CD4-positive, alpha-beta T cell treated with Interleukin-6 for 4 hours (primary cell): ENCODE results near the gene NRXN3.

Source experiments
- DNase-seq: peaks from one replicate; pipeline ENCODE4 v3.0.0-alpha.2; 2020; ENCODE audit warnings: mixed read lengths

NRXN3 gene

GRCh38 chr14:79037106-79037505 is 866.9 kb downstream of the NRXN3 start:
- no peak for DNase-seq

GRCh38 chr14:79037593-79037992 is 867.4 kb downstream of the NRXN3 start:
- no peak for DNase-seq

GRCh38 chr14:79040790-79041189 is 870.6 kb downstream of the NRXN3 start:
- no peak for DNase-seq

GRCh38 chr14:79043194-79043889 is 873.2 kb downstream of the NRXN3 start:
- DNase-seq, result no peak

GRCh38 chr14:79044894-79045624 is 874.9 kb downstream of the NRXN3 start:
- no peak for DNase-seq

GRCh38 chr14:79050787-79051727 is 880.9 kb downstream of the NRXN3 start:
- no peak for DNase-seq

- no peak for DNase-seq
Observed at GRCh38 chr14:79051742-79052141, 881.6 kb downstream of the NRXN3 start.

- DNase-seq, result no peak
Observed at GRCh38 chr14:79056879-79057278, 886.7 kb downstream of the NRXN3 start.

GRCh38 chr14:79057333-79057732 is 887.2 kb downstream of the NRXN3 start:
- no peak for DNase-seq

GRCh38 chr14:79062226-79062625 is 892.1 kb downstream of the NRXN3 start:
- no peak for DNase-seq

- DNase-seq, result no peak
Observed at GRCh38 chr14:79064214-79064613, 894.0 kb downstream of the NRXN3 start.

GRCh38 chr14:79074510-79074909 is 904.3 kb downstream of the NRXN3 start:
- no peak for DNase-seq

- no peak for DNase-seq
Observed at GRCh38 chr14:79076428-79076827, 906.3 kb downstream of the NRXN3 start.

GRCh38 chr14:79077096-79077495 is 906.9 kb downstream of the NRXN3 start:
- DNase-seq, result no peak

GRCh38 chr14:79080040-79080439 is 909.9 kb downstream of the NRXN3 start:
- DNase-seq, result no peak

GRCh38 chr14:79082883-79083282 is 912.7 kb downstream of the NRXN3 start:
- DNase-seq, result no peak

- no peak for DNase-seq
Observed at GRCh38 chr14:79083356-79083755, 913.2 kb downstream of the NRXN3 start.

- DNase-seq, result no peak
Observed at GRCh38 chr14:79084861-79085260, 914.7 kb downstream of the NRXN3 start.

GRCh38 chr14:79089576-79089975 is 919.4 kb downstream of the NRXN3 start:
- no peak for DNase-seq

GRCh38 chr14:79090641-79091180 is 920.5 kb downstream of the NRXN3 start:
- no peak for DNase-seq

GRCh38 chr14:79091381-79091963 is 921.3 kb downstream of the NRXN3 start:
- DNase-seq, result no peak

GRCh38 chr14:79093531-79093930 is 923.4 kb downstream of the NRXN3 start:
- DNase-seq, result no peak

- DNase-seq, result no peak
Observed at GRCh38 chr14:79094951-79095350, 924.8 kb downstream of the NRXN3 start.
